GM13976 (cell line): ENCODE data around the gene PPP1R37.
A peak's percentile ranks its signal among the peaks of the same experiment; 100 is the strongest.

Experiments used
- DNase-seq: peaks from one replicate; pipeline ENCODE4 v3.0.0; 2012; ENCODE audit warnings: low spot score
- CTCF ChIP-seq: IDR thresholded peaks from 2 replicates; pipeline ENCODE4 v1.5.1; 2012; ENCODE audit warnings: borderline replicate concordance, mild to moderate bottlenecking; ENCODE audit not compliant: insufficient read depth; ENCODE audit errors: extremely low read depth, missing control alignments, control extremely low read depth
- in situ Hi-C: fragments of 300-500 bp; cut with MboI; formaldehyde crosslinking; loops from one replicate; pipeline ENCODE4 v1.12.0; 2022; ENCODE audit warnings: low sequenced_read_pairs, mixed read lengths, inconsistent platforms; ENCODE audit not compliant: unreplicated experiment

PPP1R37 gene

GRCh38 chr19:45087531-45087930, 5.4 kb upstream of the PPP1R37 start:
- DNase-seq: no peak
- no peak for TF ChIP-seq CTCF
- in situ Hi-C loops: no loop called here

- in situ Hi-C loops: no loop called here
- TF ChIP-seq CTCF: no peak
- no peak for DNase-seq
Observed at GRCh38 chr19:45090034-45090433, 2.9 kb upstream of the PPP1R37 start.

GRCh38 chr19:45090606-45091005, 2.4 kb upstream of the PPP1R37 start:
- TF ChIP-seq CTCF: no peak
- DNase-seq: no peak
- in situ Hi-C loops: no loop called here

GRCh38 chr19:45091031-45091923, 1.7 kb upstream of the PPP1R37 start:
- DNase-seq: peak; percentile 93
- TF ChIP-seq CTCF: no peak
- in situ Hi-C loops: no loop called here

- no peak for TF ChIP-seq CTCF
- no peak for DNase-seq
- in situ Hi-C loops: no loop called here
Observed at GRCh38 chr19:45094137-45094536, 1.2 kb downstream of the PPP1R37 start.

- no peak for DNase-seq
- in situ Hi-C loops: no loop called here
- TF ChIP-seq CTCF: no peak
Observed at GRCh38 chr19:45094707-45095106, 1.7 kb downstream of the PPP1R37 start.
